Trophoblast cell (in vitro differentiated cells and primary cell): ENCODE results near the gene LRFN2.

Source experiments
- DNase-seq, 2 donors: peaks; one replicate each; pipeline ENCODE4 v3.0.0-alpha.2; 2016
- H2AFZ ChIP-seq: 2 replicates; pipeline ENCODE4 v1.6.1; 2013; ENCODE audit warnings: low read length, moderate library complexity, mild to moderate bottlenecking; ENCODE audit not compliant: insufficient read depth, poor library complexity
- H2AK5ac ChIP-seq: 2 replicates; pipeline ENCODE4 v1.6.1; 2013; ENCODE audit warnings: mild to moderate bottlenecking, low read length
- H2BK120ac ChIP-seq: 2 replicates; pipeline ENCODE4 v1.6.1; 2013; ENCODE audit warnings: low read length, mild to moderate bottlenecking, moderate library complexity; ENCODE audit not compliant: insufficient read depth, poor library complexity
- H2BK12ac ChIP-seq: 2 replicates; pipeline ENCODE4 v1.6.1; 2013; ENCODE audit warnings: mild to moderate bottlenecking, low read length, moderate library complexity
- H2BK5ac ChIP-seq: 2 replicates; pipeline ENCODE4 v1.6.1; 2013; ENCODE audit warnings: low read length, low read depth, moderate library complexity, mild to moderate bottlenecking; ENCODE audit not compliant: poor library complexity
- H3K14ac ChIP-seq: 2 replicates; pipeline ENCODE4 v1.6.1; 2013; ENCODE audit warnings: mild to moderate bottlenecking, low read length
- H3K18ac ChIP-seq: 2 replicates; pipeline ENCODE4 v1.6.1; 2013; ENCODE audit warnings: mild to moderate bottlenecking, low read length
- H3K23ac ChIP-seq: 2 replicates; pipeline ENCODE4 v1.6.1; 2013; ENCODE audit warnings: low read length
- H3K27ac ChIP-seq: 2 replicates; pipeline ENCODE4 v1.5.1; 2013; ENCODE audit warnings: low read depth, mild to moderate bottlenecking, inconsistent platforms, low read length, moderate library complexity
- H3K27me3 ChIP-seq: 2 replicates; pipeline ENCODE4 v1.6.1; 2013; ENCODE audit warnings: inconsistent platforms, mild to moderate bottlenecking, low read length, moderate library complexity; ENCODE audit not compliant: insufficient read depth
- H3K36me3 ChIP-seq, 2 experiments: 1 replicate in 1 of 2; 2 replicates in 1 of 2; pipeline ENCODE4 v1.6.1; 2013; ENCODE audit warnings: low read length in 2 of 2, mild to moderate bottlenecking in 2 of 2, moderate library complexity in 1 of 2; ENCODE audit not compliant: insufficient read depth in 2 of 2, control insufficient read depth in 1 of 2
- H3K4ac ChIP-seq: 2 replicates; pipeline ENCODE4 v1.6.1; 2013; ENCODE audit warnings: low read depth, mild to moderate bottlenecking, low read length, moderate library complexity
- H3K4me1 ChIP-seq, 2 experiments: 1 replicate in 1 of 2; 2 replicates in 1 of 2; pipeline ENCODE4 v1.6.1; 2013; ENCODE audit warnings: low read length in 2 of 2, mild to moderate bottlenecking in 2 of 2, moderate library complexity in 1 of 2; ENCODE audit not compliant: insufficient read depth in 2 of 2, control insufficient read depth in 1 of 2
- H3K4me2 ChIP-seq: 2 replicates; pipeline ENCODE4 v1.6.1; 2013; ENCODE audit warnings: inconsistent platforms, mild to moderate bottlenecking, low read length, moderate library complexity
- H3K4me3 ChIP-seq: 2 replicates; pipeline ENCODE4 v1.5.1; 2013; ENCODE audit warnings: mild to moderate bottlenecking, low read depth, low read length, inconsistent platforms
- H3K79me1 ChIP-seq: one replicate; pipeline ENCODE4 v1.6.1; 2013; ENCODE audit warnings: low read length
- H3K79me2 ChIP-seq: 2 replicates; pipeline ENCODE4 v1.6.1; 2013; ENCODE audit warnings: low read length, mild to moderate bottlenecking; ENCODE audit not compliant: control insufficient read depth, insufficient read depth, poor library complexity
- H3K9ac ChIP-seq: 2 replicates; pipeline ENCODE4 v1.6.1; 2013; ENCODE audit warnings: mild to moderate bottlenecking, low read length
- H3K9me3 ChIP-seq: 2 replicates; pipeline ENCODE4 v1.6.1; 2013; ENCODE audit warnings: low read depth, mild to moderate bottlenecking, control low read depth, inconsistent platforms, low read length; ENCODE audit not compliant: insufficient read depth
- H4K12ac ChIP-seq: 2 replicates; pipeline ENCODE4 v1.6.1; 2013; ENCODE audit warnings: low read depth, mild to moderate bottlenecking, low read length, moderate library complexity
- H4K8ac ChIP-seq: 2 replicates; pipeline ENCODE4 v1.6.1; 2013; ENCODE audit warnings: low read depth, mild to moderate bottlenecking, low read length, moderate library complexity
- H4K91ac ChIP-seq: one replicate; pipeline ENCODE4 v1.6.1; 2013; ENCODE audit warnings: low read depth, mild to moderate bottlenecking, low read length, moderate library complexity
- WGBS: extraction: QIAGEN DNeasy Blood & Tissue Kit; methylation state at CpG from one replicate; pipeline ENCODE4 v1.1.7; 2013; ENCODE audit warnings: missing lambda C conversion rate; ENCODE audit not compliant: insufficient read length, insufficient coverage; ENCODE audit errors: extremely low coverage; 5-methylcytosine and 5-hydroxymethylcytosine counted together

LRFN2 gene

GRCh38 chr6:40432982-40433381 is 154.2 kb downstream of the LRFN2 start:
- H3K4me1 ChIP-seq, result no peaks in the 10 kb centered on the region
- H3K79me2 ChIP-seq, result no peaks in the 10 kb centered on the region
- H4K91ac ChIP-seq, result no peak overlapping the region
- H3K4ac ChIP-seq, result no peak overlapping the region
- DNase-seq, result no peak
- no peak overlapping the region for H3K4me3 ChIP-seq
- no peak overlapping the region for H3K23ac ChIP-seq
- H3K36me3 ChIP-seq, result no peaks in the 10 kb centered on the region
- H2BK5ac ChIP-seq, result no peak overlapping the region
- H3K18ac ChIP-seq, result no peak overlapping the region
- no peak overlapping the region for H2AFZ ChIP-seq
- H3K9ac ChIP-seq, result no peak overlapping the region
- H2AK5ac ChIP-seq, result no peak overlapping the region
- no peak overlapping the region for H2BK12ac ChIP-seq
- no peaks in the 10 kb centered on the region for H3K27me3 ChIP-seq
- H3K27ac ChIP-seq, result no peak overlapping the region
- no peak overlapping the region for H3K4me2 ChIP-seq
- no peak overlapping the region for H4K12ac ChIP-seq
- H3K14ac ChIP-seq, result no peak overlapping the region
- H3K9me3 ChIP-seq, result no peaks in the 10 kb centered on the region
- no peaks in the 10 kb centered on the region for H3K79me1 ChIP-seq
- H4K8ac ChIP-seq, result no peak overlapping the region
- no peak overlapping the region for H2BK120ac ChIP-seq
- no CpG with 5 or more reads among the region's 6 CpGs for WGBS

DNA sequence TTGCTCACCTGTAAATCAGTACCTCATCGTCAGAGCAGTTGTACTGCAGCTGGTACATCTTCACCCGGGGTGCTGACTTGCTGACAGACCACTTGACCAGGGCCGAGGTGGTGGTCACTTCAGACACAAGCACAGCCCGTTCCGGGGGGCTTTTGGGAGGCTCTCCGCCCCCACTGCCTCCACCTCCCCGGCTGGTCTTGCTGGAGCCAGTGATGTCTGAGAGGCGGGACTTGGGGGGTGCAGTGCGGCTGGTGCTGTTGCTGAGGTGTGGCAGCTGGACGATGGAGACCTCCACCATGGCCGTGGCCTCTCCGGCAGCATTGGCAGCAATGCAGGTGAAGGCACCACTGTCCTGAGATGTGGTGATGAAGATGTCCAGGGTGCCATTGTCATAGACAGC is 155.5 kb downstream of the LRFN2 start:
- no peak overlapping the region for H4K91ac ChIP-seq
- no CpG with 5 or more reads among the region's 12 CpGs for WGBS
- H3K4me3 ChIP-seq, result no peak overlapping the region
- no peak overlapping the region for H3K18ac ChIP-seq
- H4K12ac ChIP-seq, result no peak overlapping the region
- no peak overlapping the region for H2AK5ac ChIP-seq
- H3K23ac ChIP-seq, result no peak overlapping the region
- no peaks in the 10 kb centered on the region for H3K79me2 ChIP-seq
- no peak overlapping the region for H3K27ac ChIP-seq
- H3K4me2 ChIP-seq, result no peak overlapping the region
- H2BK120ac ChIP-seq, result no peak overlapping the region
- H3K9ac ChIP-seq, result no peak overlapping the region
- H3K4ac ChIP-seq, result no peak overlapping the region
- H3K14ac ChIP-seq, result no peak overlapping the region
- DNase-seq, result no peak
- H4K8ac ChIP-seq, result no peak overlapping the region
- no peaks in the 10 kb centered on the region for H3K4me1 ChIP-seq
- H2BK5ac ChIP-seq, result no peak overlapping the region
- H3K27me3 ChIP-seq, result no peaks in the 10 kb centered on the region
- no peaks in the 10 kb centered on the region for H3K79me1 ChIP-seq
- no peaks in the 10 kb centered on the region for H3K9me3 ChIP-seq
- no peak overlapping the region for H2AFZ ChIP-seq
- H2BK12ac ChIP-seq, result no peak overlapping the region
- no peaks in the 10 kb centered on the region for H3K36me3 ChIP-seq

GRCh38 chr6:40427196-40427595 is 160.0 kb downstream of the LRFN2 start:
- Histone ChIP-seq H3K27ac (no peak overlapping the region), H4K8ac (no peak overlapping the region), H2BK120ac (no peak overlapping the region), H3K18ac (no peak overlapping the region), H3K36me3 (no peaks in the 10 kb centered on the region), H2BK12ac (no peak overlapping the region), H3K4me3 (no peak overlapping the region), H3K4ac (no peak overlapping the region), H2AK5ac (no peak overlapping the region), H3K9ac (no peak overlapping the region), H3K23ac (no peak overlapping the region), H2BK5ac (no peak overlapping the region), H3K27me3 (no peaks in the 10 kb centered on the region), H2AFZ (no peak overlapping the region), H3K14ac (no peak overlapping the region), H3K4me2 (no peak overlapping the region), H3K79me1 (no peaks in the 10 kb centered on the region), H3K9me3 (no peaks in the 10 kb centered on the region), H3K79me2 (no peaks in the 10 kb centered on the region), H4K12ac (no peak overlapping the region), H3K4me1 (no peaks in the 10 kb centered on the region), H4K91ac (no peak overlapping the region)
- WGBS, result no CpG with 5 or more reads among the region's 3 CpGs
- DNase-seq, result peak; percentile 25 to 46

- Histone ChIP-seq H3K27ac (no peak overlapping the region), H3K14ac (no peak overlapping the region), H2BK120ac (no peak overlapping the region), H3K4me3 (no peak overlapping the region), H2AFZ (no peak overlapping the region), H4K91ac (no peak overlapping the region), H3K23ac (no peak overlapping the region), H2BK5ac (no peak overlapping the region), H3K4me1 (no peaks in the 10 kb centered on the region), H2AK5ac (no peak overlapping the region), H3K27me3 (no peaks in the 10 kb centered on the region), H3K4me2 (no peak overlapping the region), H3K79me1 (no peaks in the 10 kb centered on the region), H4K8ac (no peak overlapping the region), H3K18ac (no peak overlapping the region), H3K4ac (no peak overlapping the region), H3K9me3 (no peaks in the 10 kb centered on the region), H4K12ac (no peak overlapping the region), H2BK12ac (no peak overlapping the region), H3K79me2 (no peaks in the 10 kb centered on the region), H3K9ac (no peak overlapping the region), H3K36me3 (no peaks in the 10 kb centered on the region)
- WGBS, result no CpG with 5 or more reads among the region's 7 CpGs
- no peak for DNase-seq
These were observed 160.7 kb downstream of the LRFN2 start for GRCh38 chr6:40426346-40427066.
